Brain microvascular endothelial cell (primary cell): ENCODE data around the gene CHAF1A.

Source experiments
- DNase-seq: peaks from one replicate; pipeline ENCODE4 v3.0.0-alpha.2; 2020
- H3K27ac ChIP-seq: fragments of 250-450 bp; sonication (Bioruptor Pico); 2 replicates; pipeline ENCODE4 v1.5.1; 2020; ENCODE audit warnings: mild to moderate bottlenecking, moderate library complexity
- H3K27me3 ChIP-seq: fragments of 250-450 bp; sonication (Bioruptor Pico); replicated peaks from 2 replicates; pipeline ENCODE4 v1.5.1; 2020; ENCODE audit warnings: mild to moderate bottlenecking
- H3K36me3 ChIP-seq: fragments of 250-450 bp; sonication (Bioruptor Pico); replicated peaks from 2 replicates; pipeline ENCODE4 v1.5.1; 2020; ENCODE audit warnings: mild to moderate bottlenecking
- H3K4me3 ChIP-seq: 2 replicates; pipeline ENCODE4 v1.5.1; 2011; ENCODE audit warnings: low read depth, mild to moderate bottlenecking, control low read depth, low read length, moderate library complexity
- CTCF ChIP-seq: IDR thresholded peaks from 2 replicates; pipeline ENCODE4 v1.5.1; 2011; ENCODE audit warnings: low read depth, mild to moderate bottlenecking, moderate library complexity, low read length, control low read depth, inconsistent platforms; ENCODE audit errors: missing control alignments
- in situ Hi-C: cut with HindIII; loops from 2 replicates; pipeline ENCODE4 v1.10.0; 2017; ENCODE audit warnings: low sequenced_read_pairs, low pct_ligation_motif_present

Gene CHAF1A

GRCh38 chr19:4414800-4415321 is 12.4 kb downstream of the CHAF1A start:
- Histone ChIP-seq H3K4me3 (no peak overlapping the region), H3K27ac (no peak overlapping the region), H3K27me3 (no peaks in the 10 kb centered on the region), H3K36me3 (no peaks in the 10 kb centered on the region)
- no peak for TF ChIP-seq CTCF
- no peak for DNase-seq
- in situ Hi-C loops = no loop called here

GRCh38 chr19:4415352-4415751 is 12.9 kb downstream of the CHAF1A start:
- DNase-seq = no peak
- H3K27ac ChIP-seq = no peak overlapping the region
- no peak overlapping the region for H3K4me3 ChIP-seq
- TF ChIP-seq CTCF = no peak
- no peaks in the 10 kb centered on the region for H3K36me3 ChIP-seq
- in situ Hi-C loops = no loop called here
- H3K27me3 ChIP-seq = no peaks in the 10 kb centered on the region

GRCh38 chr19:4416268-4416667 is 13.8 kb downstream of the CHAF1A start:
- H3K27me3 ChIP-seq = no peaks in the 10 kb centered on the region
- no peak overlapping the region for H3K4me3 ChIP-seq
- TF ChIP-seq CTCF = no peak
- no peaks in the 10 kb centered on the region for H3K36me3 ChIP-seq
- H3K27ac ChIP-seq = no peak overlapping the region
- no peak for DNase-seq
- in situ Hi-C loops = no loop called here

GRCh38 chr19:4423416-4424126 is 21.1 kb downstream of the CHAF1A start:
- no peak overlapping the region for H3K4me3 ChIP-seq
- peaks cover 3% of the 10 kb centered on the region for H3K36me3 ChIP-seq
- H3K27me3 ChIP-seq = no peaks in the 10 kb centered on the region
- no peak for TF ChIP-seq CTCF
- no peak for DNase-seq
- H3K27ac ChIP-seq = no peak overlapping the region
- in situ Hi-C loops = no loop called here

GRCh38 chr19:4425537-4425936 is 23.1 kb downstream of the CHAF1A start:
- Histone ChIP-seq H3K36me3 (peaks cover 5% of the 10 kb centered on the region), H3K4me3 (no peak overlapping the region), H3K27ac (peak overlapping the region; percentile 42), H3K27me3 (no peaks in the 10 kb centered on the region)
- peak; percentile 90 for DNase-seq
- no peak for TF ChIP-seq CTCF
- in situ Hi-C loops = no loop called here
